Neural cell (in vitro differentiated cells): ENCODE data around the gene UNK. TPM values are rescaled to one million over a fixed set of nuclear protein-coding genes. Genes with fewer than 3 reads are reported as not detected.

Experiments
- H2AFZ ChIP-seq: fragments of 200-600, 300-800 bp; sonication (generic), shearing (Covaris generic); 2 replicates; pipeline ENCODE4 v1.6.0; 2014; ENCODE audit warnings: low read depth, mild to moderate bottlenecking, antibody characterized with exemption, low read length, moderate library complexity
- H3F3A ChIP-seq: fragments of 200-600 bp; shearing (Covaris generic); 2 replicates; pipeline ENCODE4 v1.6.1; 2016; ENCODE audit warnings: mild to moderate bottlenecking, moderate library complexity, mixed read lengths, antibody characterized with exemption, low read length; ENCODE audit not compliant: insufficient read depth, poor library complexity, severe bottlenecking
- H3K27ac ChIP-seq: fragments of 200-600, 300-800 bp; sonication (generic), shearing (Covaris generic); 2 replicates; pipeline ENCODE4 v1.5.1; 2014; ENCODE audit warnings: mild to moderate bottlenecking, low read length, moderate library complexity
- H3K27me3 ChIP-seq: fragments of 300-800, 200-600 bp; sonication (generic), shearing (Covaris generic); 2 replicates; pipeline ENCODE4 v1.6.0; 2014; ENCODE audit warnings: mild to moderate bottlenecking, low read depth, low read length, moderate library complexity; ENCODE audit not compliant: insufficient read depth
- H3K36me3 ChIP-seq: fragments of 300-800, 200-600 bp; sonication (generic), shearing (Covaris generic); 2 replicates; pipeline ENCODE4 v1.5.1; 2014; ENCODE audit warnings: mild to moderate bottlenecking, antibody characterized with exemption, low read length, moderate library complexity; ENCODE audit not compliant: insufficient read depth
- H3K4me2 ChIP-seq: fragments of 300-800, 200-600 bp; sonication (generic), shearing (Covaris generic); 2 replicates; pipeline ENCODE4 v1.6.0; 2014; ENCODE audit warnings: mild to moderate bottlenecking, low read length
- H3K4me3 ChIP-seq: fragments of 300-800, 200-600 bp; sonication (generic), shearing (Covaris generic); 2 replicates; pipeline ENCODE4 v1.5.1; 2014; ENCODE audit warnings: mild to moderate bottlenecking, low read length, moderate library complexity
- H3K79me2 ChIP-seq: fragments of 200-600 bp; shearing (Covaris generic); replicated peaks from 2 replicates; pipeline ENCODE4 v1.6.0; 2014; ENCODE audit warnings: mild to moderate bottlenecking, low read length, moderate library complexity; ENCODE audit not compliant: insufficient read depth
- H3K9ac ChIP-seq: fragments of 300-800, 200-600 bp; sonication (generic), shearing (Covaris generic); 2 replicates; pipeline ENCODE4 v1.6.1; 2016; ENCODE audit warnings: mild to moderate bottlenecking, low read length, mixed read lengths
- H3K9me2 ChIP-seq: fragments of 200-600 bp; shearing (Covaris generic); 2 replicates; pipeline ENCODE4 v1.6.1; 2016; ENCODE audit warnings: mild to moderate bottlenecking, low read length, mixed read lengths; ENCODE audit not compliant: insufficient read depth
- H3K9me3 ChIP-seq: fragments of 200-600, 300-800 bp; sonication (generic), shearing (Covaris generic); 2 replicates; pipeline ENCODE4 v1.6.1; 2016; ENCODE audit warnings: mild to moderate bottlenecking, mixed run types, low read length, moderate library complexity, mixed read lengths
- H4K20me1 ChIP-seq: fragments of 200-600 bp; shearing (Covaris generic); 2 replicates; pipeline ENCODE4 v1.6.1; 2016; ENCODE audit warnings: mild to moderate bottlenecking, mixed run types; ENCODE audit not compliant: insufficient read depth
- CTCF ChIP-seq: fragments of 450-650 bp; IDR thresholded peaks from 2 replicates; pipeline ENCODE4 v1.5.1; 2014; ENCODE audit warnings: antibody characterized with exemption, mild to moderate bottlenecking, moderate library complexity; ENCODE audit not compliant: poor library complexity, severe bottlenecking
- EP300 ChIP-seq: fragments of 450-650 bp; conservative IDR thresholded peaks from 2 replicates; pipeline ENCODE4 v1.6.1; 2014; ENCODE audit warnings: antibody characterized with exemption, mild to moderate bottlenecking, moderate library complexity; ENCODE audit not compliant: poor library complexity, severe bottlenecking
- EZH2 ChIP-seq: fragments of 200-600, 300-800 bp; shearing (Covaris generic), sonication (generic); IDR thresholded peaks from 2 replicates; pipeline ENCODE4 v1.6.1; 2014; ENCODE audit warnings: antibody characterized with exemption, low read length, borderline replicate concordance, mild to moderate bottlenecking; ENCODE audit not compliant: insufficient read depth, poor library complexity, severe bottlenecking
- MXI1 ChIP-seq: fragments of 450-650 bp; conservative IDR thresholded peaks from 2 replicates; pipeline ENCODE4 v1.6.1; 2014; ENCODE audit warnings: antibody characterized with exemption, mild to moderate bottlenecking; ENCODE audit not compliant: poor library complexity, severe bottlenecking
- POLR2AphosphoS5 ChIP-seq: IDR thresholded peaks from 2 replicates; pipeline ENCODE4 v1.6.1; 2012
- RAD21 ChIP-seq: fragments of 450-650 bp; conservative IDR thresholded peaks from 2 replicates; pipeline ENCODE4 v1.6.1; 2014; ENCODE audit warnings: antibody characterized with exemption, mild to moderate bottlenecking, moderate library complexity
- REST ChIP-seq: IDR thresholded peaks from 2 replicates; pipeline ENCODE4 v1.6.1; 2012; ENCODE audit warnings: borderline replicate concordance
- SMC3 ChIP-seq: fragments of 450-650 bp; conservative IDR thresholded peaks from 2 replicates; pipeline ENCODE4 v1.6.1; 2014; ENCODE audit warnings: antibody characterized with exemption, mild to moderate bottlenecking, moderate library complexity; ENCODE audit not compliant: poor library complexity
- TAF1 ChIP-seq: IDR thresholded peaks from 2 replicates; pipeline ENCODE4 v1.6.1; 2012; ENCODE audit warnings: low read depth
- polyA plus RNA-seq: library from polyadenylated mRNA; depleted of rRNA; stranded (reverse); fragments of >200 nt; gene quantifications from 2 replicates; pipeline ENCODE4 v1.2.3, GENCODE V29; 2014

UNK gene
- polyA plus RNA-seq, 1 donor from 2014 or later = 29.9 TPM

GRCh38 chr17:75832652-75833400 lies 48.2 kb downstream of the UNK start:
- H2AFZ ChIP-seq = no peak overlapping the region
- no peaks in the 10 kb centered on the region for H4K20me1 ChIP-seq
- H3F3A ChIP-seq = no peaks in the 10 kb centered on the region
- H3K36me3 ChIP-seq = no peaks in the 10 kb centered on the region
- TF ChIP-seq REST (no peak), TAF1 (no peak), RAD21 (no peak), CTCF (no peak), EZH2 (no peak), POLR2AphosphoS5 (no peak), EP300 (no peak), SMC3 (no peak), MXI1 (no peak)
- no peak overlapping the region for H3K9ac ChIP-seq
- H3K4me2 ChIP-seq = no peak overlapping the region
- no peaks in the 10 kb centered on the region for H3K27me3 ChIP-seq
- H3K79me2 ChIP-seq = no peaks in the 10 kb centered on the region
- no peak overlapping the region for H3K4me3 ChIP-seq
- no peaks in the 10 kb centered on the region for H3K9me2 ChIP-seq
- H3K27ac ChIP-seq = no peak overlapping the region
- no peaks in the 10 kb centered on the region for H3K9me3 ChIP-seq

- no peak overlapping the region for H3K4me2 ChIP-seq
- no peaks in the 10 kb centered on the region for H3K9me2 ChIP-seq
- H3K9ac ChIP-seq = no peak overlapping the region
- H4K20me1 ChIP-seq = no peaks in the 10 kb centered on the region
- no peaks in the 10 kb centered on the region for H3F3A ChIP-seq
- H3K36me3 ChIP-seq = no peaks in the 10 kb centered on the region
- no peak overlapping the region for H3K4me3 ChIP-seq
- no peaks in the 10 kb centered on the region for H3K79me2 ChIP-seq
- no peaks in the 10 kb centered on the region for H3K27me3 ChIP-seq
- TF ChIP-seq EP300 = no peak
- no peak for TF ChIP-seq TAF1
- TF ChIP-seq MXI1 = no peak
- no peak for TF ChIP-seq CTCF
- TF ChIP-seq EZH2 = no peak
- no peak for TF ChIP-seq SMC3
- TF ChIP-seq RAD21 = no peak
- no peak for TF ChIP-seq REST
- TF ChIP-seq POLR2AphosphoS5 = no peak
- H2AFZ ChIP-seq = no peak overlapping the region
- no peaks in the 10 kb centered on the region for H3K9me3 ChIP-seq
- no peak overlapping the region for H3K27ac ChIP-seq
These were observed 49.8 kb downstream of the UNK start for GRCh38 chr17:75834279-75834920.
